ENCODE measurements around the gene FZD10. TPM values are rescaled to one million over a fixed set of nuclear protein-coding genes. Genes with fewer than 3 reads are reported as not detected.

FZD10 gene
- total RNA-seq, 1 donor: not detected

GRCh38 chr12:130214686-130215395 lies 52.6 kb downstream of the FZD10 start:
- DNase-seq (ENCODE audit: low read depth): no peak
- TF ChIP-seq CTCF (IDR thresholded peaks at IDR 0.05; ENCODE audit: insufficient read depth, low read depth, low read length): no peak

More at GRCh38 chr12:130214686-130215395, 52.6 kb downstream of the FZD10 start:
- no peak overlapping the region for H3K4me3 ChIP-seq (ENCODE audit: low read depth, low read length)

Other genes with a start within 250 kb of the FZD10 start
- gene PIWIL1, start 175.4 kb downstream of the FZD10 start, total RNA-seq: not detected in 2 replicates